Kidney (tissue), 14 donors: ENCODE measurements around the gene SULT1A1. TPM values are rescaled to one million over a fixed set of nuclear protein-coding genes. Genes with fewer than 3 reads are reported as not detected.

Experiments
- DNase-seq, 5 donors: peaks; one replicate each; pipeline ENCODE4 v3.0.0-alpha.2; 2013 to 2020
- FAIRE-seq: peaks from 2 replicates; lab custom pipeline; 2012; peaks lifted over from hg19 to GRCh38; lab: Jason Lieb, UNC
- H3K27ac ChIP-seq, 2 donors: one replicate each; pipeline ENCODE4 v1.7.0; 2013; ENCODE audit warnings: low read depth in 2 of 2, low read length in 2 of 2, inconsistent platforms in 1 of 2
- H3K27me3 ChIP-seq: one replicate; pipeline ENCODE4 v1.7.1; 2013; ENCODE audit warnings: low read length, inconsistent platforms; ENCODE audit not compliant: control insufficient read depth, insufficient read depth
- H3K36me3 ChIP-seq, 3 donors: one replicate each; pipeline versions ENCODE4 v1.7.0 to v1.7.1; 2013; ENCODE audit warnings: low read length in 3 of 3, control low read depth in 1 of 3, inconsistent platforms in 1 of 3; ENCODE audit not compliant: insufficient read depth in 3 of 3, control insufficient read depth in 2 of 3
- H3K4me1 ChIP-seq, 3 donors: one replicate each; pipeline versions ENCODE4 v1.7.0 to v1.7.1; 2013; ENCODE audit warnings: low read length in 3 of 3, inconsistent platforms in 1 of 3, low read depth in 1 of 3; ENCODE audit not compliant: control insufficient read depth in 2 of 3, insufficient read depth in 2 of 3
- H3K4me3 ChIP-seq, 3 donors: one replicate each; pipeline versions ENCODE4 v1.7.0 to v1.8.1; 2013; ENCODE audit warnings: low read length in 3 of 3, control low read depth in 1 of 3, inconsistent platforms in 1 of 3
- H3K9ac ChIP-seq, 3 donors: one replicate each; pipeline versions ENCODE4 v1.7.0 to v1.7.1; 2013; ENCODE audit warnings: low read length in 3 of 3, control low read depth in 1 of 3, inconsistent platforms in 1 of 3
- H3K9me3 ChIP-seq, 3 donors: one replicate each; pipeline versions ENCODE4 v1.7.0 to v1.7.1; 2013; ENCODE audit warnings: low read length in 3 of 3, control low read depth in 1 of 3, inconsistent platforms in 1 of 3; ENCODE audit not compliant: control insufficient read depth in 2 of 3, insufficient read depth in 1 of 3
- CTCF ChIP-seq: IDR thresholded peaks from 3 replicates; pipeline ENCODE4 v1.5.1; 2012; ENCODE audit warnings: mild to moderate bottlenecking, moderate library complexity, borderline replicate concordance; ENCODE audit not compliant: insufficient read depth; ENCODE audit errors: extremely low read depth
- intact Hi-C: fragments of 100-400 bp; cut with DNase I; formaldehyde crosslinking; loops from one replicate; pipeline ENCODE4 v1.11.1; 2022
- polyA plus RNA-seq: library from polyadenylated mRNA; stranded (reverse); fragments of 350-450 nt; fragmentation: Illumina TruSeq; extraction: RNeasy Lipid Tissue Mini Kit (QIAGEN cat#74804); gene quantifications from one replicate; pipeline ENCODE4 v1.2.3, GENCODE V29; 2014; ENCODE audit warnings: low read depth, low replicate concordance; ENCODE audit not compliant: insufficient read depth
- total RNA-seq: library from RNA; stranded (reverse); fragmentation: NEBNext Ultra II Directional; extraction: Animal tissue kit (Norgen Biotek cat#: 25700); gene quantifications from one replicate; pipeline ENCODE4 v1.2.1, GENCODE V29; 2021
- donor health status: control.
- donor health status: control.
- donor health status: control.
- donor health status: control.
- donor health status: control.
- donor health status: DM: yes; HTN: yes; CAD: no.
- donor health status: Normal renal cell carcinoma (clear cell type).

SULT1A1 gene
- total and polyA plus RNA-seq, 2 donors from 2014 or later = 20.7 to 50.2 TPM

- TF ChIP-seq CTCF = no peak
- no peaks in the 10 kb centered on the region for H3K9me3 ChIP-seq
- peak in 1 of 5 donors; percentile 32 for DNase-seq
- no peak overlapping the region for H3K9ac ChIP-seq
- H3K27ac ChIP-seq = no peak overlapping the region
- peaks cover 2 to 16% (median 12%) of the 10 kb centered on the region in 3 donors for H3K36me3 ChIP-seq
- no peaks in the 10 kb centered on the region for H3K27me3 ChIP-seq
- no peaks in the 10 kb centered on the region for H3K4me1 ChIP-seq
- no peak for FAIRE-seq
- intact Hi-C loops = no loop called here
- no peak overlapping the region for H3K4me3 ChIP-seq
Measured at GRCh38 chr16:28580726-28581315, 29.0 kb downstream of the SULT1A1 start.

GRCh38 chr16:28575446-28576109, 34.3 kb downstream of the SULT1A1 start:
- FAIRE-seq (no peak), DNase-seq (peak in 1 of 5 donors; percentile 7)
- Histone ChIP-seq H3K27ac (no peak overlapping the region), H3K36me3 (no peaks in the 10 kb centered on the region), H3K27me3 (no peaks in the 10 kb centered on the region), H3K9ac (no peak overlapping the region), H3K9me3 (no peaks in the 10 kb centered on the region), H3K4me1 (peaks cover 0 to 11% (median 2%) of the 10 kb centered on the region in 3 donors), H3K4me3 (no peak overlapping the region)
- no peak for TF ChIP-seq CTCF
- intact Hi-C loops = no loop called here

GRCh38 chr16:28574925-28575324, 34.9 kb downstream of the SULT1A1 start:
- no peak overlapping the region for H3K4me3 ChIP-seq
- H3K27ac ChIP-seq = no peak overlapping the region
- H3K27me3 ChIP-seq = no peaks in the 10 kb centered on the region
- no peak overlapping the region for H3K9ac ChIP-seq
- H3K4me1 ChIP-seq = peaks cover 0 to 11% (median 2%) of the 10 kb centered on the region in 3 donors
- DNase-seq = no peak
- intact Hi-C loops = no loop called here
- no peaks in the 10 kb centered on the region for H3K9me3 ChIP-seq
- no peaks in the 10 kb centered on the region for H3K36me3 ChIP-seq
- no peak for TF ChIP-seq CTCF
- FAIRE-seq = no peak
